ENCODE data around the gene FXYD5. TPM values are rescaled to one million over a fixed set of nuclear protein-coding genes. Genes with fewer than 3 reads are reported as not detected.

Gene FXYD5
- total RNA-seq, 1 donor from 2014 or later = 0.62 TPM

DNA sequence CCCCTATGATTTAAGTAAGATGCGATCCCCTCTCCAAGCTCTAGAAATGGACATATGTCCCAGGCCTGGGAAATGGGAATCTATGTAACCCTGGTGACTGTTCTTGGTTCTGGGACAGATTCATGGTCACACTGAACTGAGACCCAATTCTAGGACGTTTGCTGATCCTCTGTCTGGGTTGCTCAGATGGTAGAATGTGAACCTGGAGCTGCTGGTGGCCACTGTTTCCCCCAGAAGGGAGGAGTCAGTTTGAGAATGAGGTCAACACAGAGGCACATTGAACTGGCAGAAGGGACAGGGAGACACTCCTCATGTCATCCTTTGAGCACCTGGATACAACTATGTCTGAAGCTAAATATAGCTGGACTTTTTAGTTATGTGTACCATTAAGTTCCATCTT lies 44.9 kb downstream of the FXYD5 start:
- no peak for DNase-seq (ENCODE audit: low spot score, unreplicated experiment)

GRCh38 chr19:35202722-35203688 lies 48.5 kb downstream of the FXYD5 start:
- Mint-ChIP-seq H3K27ac (no peak overlapping the region), H3K36me3 (ENCODE audit: insufficient read depth) (no peaks in the 10 kb centered on the region), H3K4me1 (ENCODE audit: low read depth) (peaks cover 21% of the 10 kb centered on the region), H3K4me3 (ENCODE audit: low read depth) (no peak overlapping the region), H3K27me3 (peaks cover 8% of the 10 kb centered on the region), H3K9me3 (ENCODE audit: low read depth) (no peaks in the 10 kb centered on the region)
- no peak for DNase-seq (ENCODE audit: low spot score, unreplicated experiment)
- TF ChIP-seq, protein P1, sequence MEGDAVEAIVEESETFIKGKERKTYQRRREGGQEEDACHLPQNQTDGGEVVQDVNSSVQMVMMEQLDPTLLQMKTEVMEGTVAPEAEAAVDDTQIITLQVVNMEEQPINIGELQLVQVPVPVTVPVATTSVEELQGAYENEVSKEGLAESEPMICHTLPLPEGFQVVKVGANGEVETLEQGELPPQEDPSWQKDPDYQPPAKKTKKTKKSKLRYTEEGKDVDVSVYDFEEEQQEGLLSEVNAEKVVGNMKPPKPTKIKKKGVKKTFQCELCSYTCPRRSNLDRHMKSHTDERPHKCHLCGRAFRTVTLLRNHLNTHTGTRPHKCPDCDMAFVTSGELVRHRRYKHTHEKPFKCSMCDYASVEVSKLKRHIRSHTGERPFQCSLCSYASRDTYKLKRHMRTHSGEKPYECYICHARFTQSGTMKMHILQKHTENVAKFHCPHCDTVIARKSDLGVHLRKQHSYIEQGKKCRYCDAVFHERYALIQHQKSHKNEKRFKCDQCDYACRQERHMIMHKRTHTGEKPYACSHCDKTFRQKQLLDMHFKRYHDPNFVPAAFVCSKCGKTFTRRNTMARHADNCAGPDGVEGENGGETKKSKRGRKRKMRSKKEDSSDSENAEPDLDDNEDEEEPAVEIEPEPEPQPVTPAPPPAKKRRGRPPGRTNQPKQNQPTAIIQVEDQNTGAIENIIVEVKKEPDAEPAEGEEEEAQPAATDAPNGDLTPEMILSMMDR (IDR thresholded peaks at IDR 0.05; ENCODE audit: unreplicated experiment) = no peak

More for the DNA sequence above, 44.9 kb downstream of the FXYD5 start:
- Mint-ChIP-seq H3K27ac (no peak overlapping the region), H3K27me3 (peaks cover 8% of the 10 kb centered on the region), H3K4me1 (ENCODE audit: low read depth) (peaks cover 12% of the 10 kb centered on the region), H3K4me3 (ENCODE audit: low read depth) (no peak overlapping the region), H3K9me3 (ENCODE audit: low read depth) (no peaks in the 10 kb centered on the region), H3K36me3 (ENCODE audit: insufficient read depth) (no peaks in the 10 kb centered on the region)
- TF ChIP-seq, protein P1 (IDR thresholded peaks at IDR 0.05; ENCODE audit: unreplicated experiment) = no peak

- H3K9me3 Mint-ChIP-seq (ENCODE audit: low read depth) = no peaks in the 10 kb centered on the region
- TF ChIP-seq, protein P1 (IDR thresholded peaks at IDR 0.05; ENCODE audit: unreplicated experiment) = no peak
- no peak for DNase-seq (ENCODE audit: low spot score, unreplicated experiment)
- H3K27me3 Mint-ChIP-seq = peaks cover 3% of the 10 kb centered on the region
- H3K4me1 Mint-ChIP-seq (ENCODE audit: low read depth) = peaks cover 17% of the 10 kb centered on the region
- no peak overlapping the region for H3K27ac Mint-ChIP-seq
- no peaks in the 10 kb centered on the region for H3K36me3 Mint-ChIP-seq (ENCODE audit: insufficient read depth)
- no peak overlapping the region for H3K4me3 Mint-ChIP-seq (ENCODE audit: low read depth)
Measured at GRCh38 chr19:35204799-35205732, 50.5 kb downstream of the FXYD5 start.

DNA sequence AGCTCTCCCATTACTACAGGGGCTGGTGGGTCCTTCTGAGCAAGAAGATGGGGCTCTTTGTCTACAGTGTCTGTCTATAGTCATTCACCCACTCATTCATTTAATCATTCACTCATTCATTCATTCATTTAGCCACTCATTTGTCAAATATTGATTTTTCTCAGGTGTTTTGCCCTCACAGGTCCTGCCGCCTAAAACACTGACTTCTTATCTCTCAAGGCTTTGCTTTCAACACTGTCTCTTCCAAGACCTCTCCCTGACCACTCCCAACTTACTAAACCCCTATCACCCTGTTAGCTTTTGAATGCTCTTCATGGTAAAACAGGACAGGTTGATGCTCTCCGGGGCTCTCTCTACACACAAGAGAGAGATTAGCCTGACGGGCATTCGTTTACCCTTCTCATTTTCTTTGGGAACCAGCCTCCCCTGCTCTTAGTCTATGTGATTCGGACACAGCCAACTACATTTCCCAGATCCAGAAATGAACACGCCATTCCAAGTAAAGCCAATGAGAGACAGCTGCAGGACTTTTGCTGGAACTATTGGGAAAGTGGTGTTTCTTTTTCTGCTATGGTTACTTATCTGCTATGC lies 51.3 kb downstream of the FXYD5 start:
- Mint-ChIP-seq H3K27me3 (peaks cover 3% of the 10 kb centered on the region), H3K4me1 (ENCODE audit: low read depth) (peaks cover 17% of the 10 kb centered on the region), H3K36me3 (ENCODE audit: insufficient read depth) (no peaks in the 10 kb centered on the region), H3K4me3 (ENCODE audit: low read depth) (no peak overlapping the region), H3K27ac (no peak overlapping the region), H3K9me3 (ENCODE audit: low read depth) (no peaks in the 10 kb centered on the region)
- DNase-seq (ENCODE audit: low spot score, unreplicated experiment) = no peak
- TF ChIP-seq, protein P1 (IDR thresholded peaks at IDR 0.05; ENCODE audit: unreplicated experiment) = no peak

DNA sequence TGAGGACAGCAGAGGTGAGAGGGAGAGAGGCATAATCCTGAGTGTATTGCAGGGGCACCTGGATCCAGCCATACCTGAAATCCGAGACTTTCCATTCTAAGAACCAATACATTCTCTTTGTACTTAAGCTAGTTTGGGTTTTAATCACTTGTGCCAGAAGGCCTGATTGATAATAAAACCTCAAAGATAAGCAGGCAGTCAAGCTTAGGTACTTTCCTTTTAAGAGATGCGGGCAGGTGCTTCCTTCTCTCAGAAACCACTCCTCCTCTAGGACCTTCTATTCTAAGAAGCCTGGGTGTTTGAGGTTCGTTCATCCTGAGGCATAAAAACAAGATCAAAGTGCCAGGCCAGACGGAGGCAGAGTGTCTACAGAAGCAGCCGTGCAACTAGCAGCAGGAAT lies 51.8 kb downstream of the FXYD5 start:
- peaks cover 17% of the 10 kb centered on the region for H3K4me1 Mint-ChIP-seq (ENCODE audit: low read depth)
- H3K27ac Mint-ChIP-seq = no peak overlapping the region
- H3K9me3 Mint-ChIP-seq (ENCODE audit: low read depth) = no peaks in the 10 kb centered on the region
- no peak for DNase-seq (ENCODE audit: low spot score, unreplicated experiment)
- H3K36me3 Mint-ChIP-seq (ENCODE audit: insufficient read depth) = no peaks in the 10 kb centered on the region
- H3K27me3 Mint-ChIP-seq = peaks cover 2% of the 10 kb centered on the region
- TF ChIP-seq, protein P1 (IDR thresholded peaks at IDR 0.05; ENCODE audit: unreplicated experiment) = no peak
- H3K4me3 Mint-ChIP-seq (ENCODE audit: low read depth) = no peak overlapping the region

All from progenitor cell of endocrine pancreas (in vitro differentiated cells).